ENCODE measurements around the gene CD109. TPM values are rescaled to one million over a fixed set of nuclear protein-coding genes. Genes with fewer than 3 reads are reported as not detected.

Gene CD109
- total RNA-seq, 1 experiment from 2014 or later: 46.1 TPM

DNA sequence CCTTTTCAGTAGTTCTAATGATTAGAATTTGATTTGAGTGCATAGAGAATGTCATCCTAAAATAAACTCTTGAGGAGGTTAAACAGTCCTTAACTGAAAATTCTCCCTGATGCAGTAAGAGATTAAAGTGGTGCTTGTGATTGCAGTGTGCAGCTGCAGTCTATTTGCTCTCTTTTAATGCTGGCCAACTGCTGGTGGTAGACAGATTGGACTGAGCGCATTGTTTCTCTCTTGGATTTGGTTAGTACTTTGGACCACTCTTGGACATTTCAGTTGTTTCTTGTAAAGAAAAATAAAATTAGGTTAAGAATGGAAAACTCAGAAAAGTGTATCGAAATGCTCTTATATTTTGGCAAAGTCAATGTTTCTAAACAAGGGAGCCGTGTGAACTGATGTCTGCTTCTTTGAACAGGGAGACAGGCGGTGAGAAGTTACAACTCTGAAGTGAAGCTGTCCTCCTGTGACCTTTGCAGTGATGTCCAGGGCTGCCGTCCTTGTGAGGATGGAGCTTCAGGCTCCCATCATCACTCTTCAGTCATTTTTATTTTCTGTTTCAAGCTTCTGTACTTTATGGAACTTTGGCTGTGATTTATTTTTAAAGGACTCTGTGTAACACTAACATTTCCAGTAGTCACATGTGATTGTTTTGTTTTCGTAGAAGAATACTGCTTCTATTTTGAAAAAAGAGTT lies 127.2 kb downstream of the CD109 start:
- H3K36me3 ChIP-seq (ENCODE audit: control insufficient read depth, insufficient read depth, low read length): no peaks in the 10 kb centered on the region
- ATAC-seq (no peak), DNase-seq (ENCODE audit: low read depth, low spot score) (no peak)
- BruUV-seq (replicated peaks): no TSS peak
- intact Hi-C loops (cut with micrococcal nuclease; ENCODE audit: unreplicated experiment) (no loop called here), in situ Hi-C loops (cut with HindIII; ENCODE audit: low pct_unique_long_range_greater_than_20kb, low sequenced_read_pairs) (no loop called here)
- ChIA-PET CTCF (interaction anchor here (0.6 kb wide), 1 partner anchor 1387 kb away, joined by 4 read pairs; no protein-coding TSS in a partner anchor), POLR2A (no interaction called here)
- H3K27me3 ChIP-seq (ENCODE audit: control insufficient read depth, insufficient read depth, low read length): no peaks in the 10 kb centered on the region
- TF ChIP-seq, protein P1, sequence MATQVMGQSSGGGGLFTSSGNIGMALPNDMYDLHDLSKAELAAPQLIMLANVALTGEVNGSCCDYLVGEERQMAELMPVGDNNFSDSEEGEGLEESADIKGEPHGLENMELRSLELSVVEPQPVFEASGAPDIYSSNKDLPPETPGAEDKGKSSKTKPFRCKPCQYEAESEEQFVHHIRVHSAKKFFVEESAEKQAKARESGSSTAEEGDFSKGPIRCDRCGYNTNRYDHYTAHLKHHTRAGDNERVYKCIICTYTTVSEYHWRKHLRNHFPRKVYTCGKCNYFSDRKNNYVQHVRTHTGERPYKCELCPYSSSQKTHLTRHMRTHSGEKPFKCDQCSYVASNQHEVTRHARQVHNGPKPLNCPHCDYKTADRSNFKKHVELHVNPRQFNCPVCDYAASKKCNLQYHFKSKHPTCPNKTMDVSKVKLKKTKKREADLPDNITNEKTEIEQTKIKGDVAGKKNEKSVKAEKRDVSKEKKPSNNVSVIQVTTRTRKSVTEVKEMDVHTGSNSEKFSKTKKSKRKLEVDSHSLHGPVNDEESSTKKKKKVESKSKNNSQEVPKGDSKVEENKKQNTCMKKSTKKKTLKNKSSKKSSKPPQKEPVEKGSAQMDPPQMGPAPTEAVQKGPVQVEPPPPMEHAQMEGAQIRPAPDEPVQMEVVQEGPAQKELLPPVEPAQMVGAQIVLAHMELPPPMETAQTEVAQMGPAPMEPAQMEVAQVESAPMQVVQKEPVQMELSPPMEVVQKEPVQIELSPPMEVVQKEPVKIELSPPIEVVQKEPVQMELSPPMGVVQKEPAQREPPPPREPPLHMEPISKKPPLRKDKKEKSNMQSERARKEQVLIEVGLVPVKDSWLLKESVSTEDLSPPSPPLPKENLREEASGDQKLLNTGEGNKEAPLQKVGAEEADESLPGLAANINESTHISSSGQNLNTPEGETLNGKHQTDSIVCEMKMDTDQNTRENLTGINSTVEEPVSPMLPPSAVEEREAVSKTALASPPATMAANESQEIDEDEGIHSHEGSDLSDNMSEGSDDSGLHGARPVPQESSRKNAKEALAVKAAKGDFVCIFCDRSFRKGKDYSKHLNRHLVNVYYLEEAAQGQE (IDR thresholded peaks at IDR 0.05; ENCODE audit: insufficient read depth in 1 of 2, low read depth in 2 of 2, low read length in 1 of 2): no peak
- TF ChIP-seq, protein P2, sequence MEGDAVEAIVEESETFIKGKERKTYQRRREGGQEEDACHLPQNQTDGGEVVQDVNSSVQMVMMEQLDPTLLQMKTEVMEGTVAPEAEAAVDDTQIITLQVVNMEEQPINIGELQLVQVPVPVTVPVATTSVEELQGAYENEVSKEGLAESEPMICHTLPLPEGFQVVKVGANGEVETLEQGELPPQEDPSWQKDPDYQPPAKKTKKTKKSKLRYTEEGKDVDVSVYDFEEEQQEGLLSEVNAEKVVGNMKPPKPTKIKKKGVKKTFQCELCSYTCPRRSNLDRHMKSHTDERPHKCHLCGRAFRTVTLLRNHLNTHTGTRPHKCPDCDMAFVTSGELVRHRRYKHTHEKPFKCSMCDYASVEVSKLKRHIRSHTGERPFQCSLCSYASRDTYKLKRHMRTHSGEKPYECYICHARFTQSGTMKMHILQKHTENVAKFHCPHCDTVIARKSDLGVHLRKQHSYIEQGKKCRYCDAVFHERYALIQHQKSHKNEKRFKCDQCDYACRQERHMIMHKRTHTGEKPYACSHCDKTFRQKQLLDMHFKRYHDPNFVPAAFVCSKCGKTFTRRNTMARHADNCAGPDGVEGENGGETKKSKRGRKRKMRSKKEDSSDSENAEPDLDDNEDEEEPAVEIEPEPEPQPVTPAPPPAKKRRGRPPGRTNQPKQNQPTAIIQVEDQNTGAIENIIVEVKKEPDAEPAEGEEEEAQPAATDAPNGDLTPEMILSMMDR (IDR thresholded peaks at IDR 0.05): no peak
- TF ChIP-seq TCF7L2 (IDR thresholded peaks at IDR 0.05; ENCODE audit: low read depth, low read length) (no peak), SIN3A (IDR thresholded peaks at IDR 0.05; ENCODE audit: borderline replicate concordance, insufficient read depth, low read depth, low read length) (no peak), POLR2AphosphoS5 (IDR thresholded peaks at IDR 0.05; ENCODE audit: low read depth, low read length) (no peak)
- no peaks in the 10 kb centered on the region for H3K4me1 ChIP-seq (ENCODE audit: control insufficient read depth, insufficient read depth, low read length)
- no peak overlapping the region for H3K27ac ChIP-seq (ENCODE audit: low read length)
- H3K9me3 ChIP-seq (ENCODE audit: control insufficient read depth, insufficient read depth, low read depth, low read length): no peaks in the 10 kb centered on the region
- no peak overlapping the region for H3K4me3 ChIP-seq (ENCODE audit: low read depth in 2 of 2, low read length in 2 of 2)

DNA sequence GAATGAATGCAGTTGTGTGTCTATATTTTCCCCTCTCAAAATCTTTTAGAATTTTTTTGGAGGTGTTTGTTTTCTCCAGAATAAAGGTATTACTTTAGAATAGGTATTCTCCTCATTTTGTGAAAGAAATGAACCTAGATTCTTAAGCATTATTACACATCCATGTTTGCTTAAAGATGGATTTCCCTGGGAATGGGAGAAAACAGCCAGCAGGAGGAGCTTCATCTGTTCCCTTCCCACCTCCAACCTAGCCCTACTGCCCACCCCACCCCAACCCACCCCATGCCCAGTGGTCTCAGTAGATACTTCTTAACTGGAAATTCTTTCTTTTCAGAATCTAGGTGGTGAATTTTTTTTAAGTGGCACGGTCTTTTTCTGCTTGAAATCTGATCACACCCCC lies 127.8 kb downstream of the CD109 start:
- ATAC-seq: no peak
- Histone ChIP-seq H3K4me1 (ENCODE audit: control insufficient read depth, insufficient read depth, low read length) (no peaks in the 10 kb centered on the region), H3K27me3 (ENCODE audit: control insufficient read depth, insufficient read depth, low read length) (no peaks in the 10 kb centered on the region), H3K9me3 (ENCODE audit: control insufficient read depth, insufficient read depth, low read depth, low read length) (no peaks in the 10 kb centered on the region), H3K4me3 (ENCODE audit: low read depth in 2 of 2, low read length in 2 of 2) (no peak overlapping the region), H3K27ac (ENCODE audit: low read length) (no peak overlapping the region), H3K36me3 (ENCODE audit: control insufficient read depth, insufficient read depth, low read length) (no peaks in the 10 kb centered on the region)
- in situ Hi-C loops (cut with HindIII; ENCODE audit: low pct_unique_long_range_greater_than_20kb, low sequenced_read_pairs): no loop called here
- DNase-seq (ENCODE audit: low read depth, low spot score): no peak
- no TSS peak for BruUV-seq (replicated peaks)
- ChIA-PET POLR2A (no interaction called here), CTCF (interaction anchor here (0.6 kb wide), 1 partner anchor 1387 kb away, joined by 4 read pairs; no protein-coding TSS in a partner anchor)
- intact Hi-C loops (cut with micrococcal nuclease; ENCODE audit: unreplicated experiment): no loop called here
- TF ChIP-seq POLR2AphosphoS5 (IDR thresholded peaks at IDR 0.05; ENCODE audit: low read depth, low read length): no peak
- no peak for TF ChIP-seq SIN3A (IDR thresholded peaks at IDR 0.05; ENCODE audit: borderline replicate concordance, insufficient read depth, low read depth, low read length)
- TF ChIP-seq, protein P1 (IDR thresholded peaks at IDR 0.05; ENCODE audit: insufficient read depth in 1 of 2, low read depth in 2 of 2, low read length in 1 of 2): no peak
- TF ChIP-seq, protein P2 (IDR thresholded peaks at IDR 0.05): peak; percentile 20; the same call in 1 of the 2 replicates
- no peak for TF ChIP-seq TCF7L2 (IDR thresholded peaks at IDR 0.05; ENCODE audit: low read depth, low read length)

Data from Panc1 (cell line).